CD1c-positive myeloid dendritic cell (primary cell): ENCODE data around the gene TSPAN18.

ENCODE experiments used
- DNase-seq: peaks from one replicate; pipeline ENCODE4 v3.0.0-alpha.2; 2016; ENCODE audit errors: extremely low spot score

Gene TSPAN18

DNA sequence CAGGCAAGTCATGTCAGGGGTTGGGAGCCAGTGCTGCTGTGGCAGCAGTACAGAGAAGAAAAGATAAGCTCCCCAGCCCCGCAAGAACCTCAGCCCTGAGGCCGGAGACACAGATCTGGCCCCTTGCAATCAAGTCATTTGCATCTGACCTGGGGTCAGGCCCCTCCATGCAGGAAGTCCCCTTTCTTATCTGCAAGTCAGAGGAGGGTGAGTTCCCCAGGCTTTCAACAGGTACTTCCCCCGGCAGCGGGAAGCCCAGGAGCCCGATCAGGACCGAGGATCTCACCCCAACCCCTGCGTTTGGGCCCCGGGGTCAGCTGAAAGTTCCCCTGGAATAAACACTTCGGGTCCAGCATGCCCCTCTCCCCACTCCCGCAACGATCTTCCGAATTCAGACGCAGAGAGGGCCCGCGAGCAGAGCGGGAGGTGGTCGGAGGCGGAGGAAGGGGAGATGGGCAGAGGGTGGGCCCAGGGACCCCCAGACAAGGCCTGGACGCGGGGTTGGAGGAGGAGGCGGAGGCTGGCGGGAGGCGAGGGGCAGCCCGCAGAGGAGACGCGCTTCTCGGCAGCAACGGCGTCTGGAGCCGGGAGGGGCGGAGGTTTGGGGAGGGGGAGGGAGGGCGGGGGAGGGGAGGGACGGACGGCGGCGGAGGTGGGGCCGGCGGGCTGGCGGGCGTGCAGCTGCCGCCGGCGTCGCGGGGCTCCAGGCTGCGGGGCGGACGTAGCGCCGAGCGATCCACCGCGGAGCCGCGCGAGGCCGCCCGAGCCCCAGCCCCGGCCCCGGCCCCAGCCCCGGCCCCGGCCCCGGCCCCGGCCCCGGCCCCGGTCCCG is at the start of gene TSPAN18:
TSS of gene TSPAN18 (plus strand) at position 680 of the 831 bp plus-strand sequence. CDS start 179,455 bp downstream, outside the sequence.
- DNase-seq = no peak

DNA sequence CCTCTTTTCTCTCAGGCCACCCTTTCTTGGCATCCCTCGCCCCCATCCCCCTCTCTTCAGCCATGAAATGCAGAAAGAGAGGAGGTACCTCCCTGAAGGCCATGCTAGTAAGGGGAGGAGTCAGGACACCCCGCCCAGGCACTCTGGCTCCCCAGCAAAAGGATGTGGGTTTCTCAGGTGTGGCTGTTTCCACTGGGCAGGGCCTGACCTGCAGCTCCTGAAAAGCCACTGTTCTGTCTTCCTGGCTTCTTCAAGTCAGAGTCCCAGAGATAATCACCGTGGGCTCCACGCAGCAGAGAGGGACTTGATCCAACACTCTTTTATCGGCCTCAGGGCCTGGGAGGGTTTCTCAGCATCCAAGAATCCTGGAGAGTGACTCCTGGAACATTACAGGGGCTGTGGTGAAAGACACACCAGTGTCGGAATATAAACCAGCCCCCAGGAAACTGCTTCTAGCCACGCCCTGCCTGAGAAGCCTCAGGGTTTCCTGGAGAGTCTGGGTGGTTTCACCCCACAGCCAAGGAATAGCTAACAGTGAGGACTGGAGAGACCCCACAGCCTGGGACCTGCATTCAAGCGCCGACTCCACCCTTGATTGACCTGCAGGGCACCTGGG is 45.7 kb upstream of the TSPAN18 start:
- no peak for DNase-seq

- DNase-seq = no peak
These were observed 45.1 kb upstream of the TSPAN18 start for GRCh38 chr11:44681698-44682097.

GRCh38 chr11:44684859-44685281 is 41.9 kb upstream of the TSPAN18 start:
- DNase-seq = no peak

GRCh38 chr11:44687388-44687787 is 39.4 kb upstream of the TSPAN18 start:
- peak; percentile 57 for DNase-seq

- DNase-seq = no peak
These were observed 37.5 kb upstream of the TSPAN18 start for GRCh38 chr11:44689265-44689664.

GRCh38 chr11:44690651-44691050 is 36.1 kb upstream of the TSPAN18 start:
- DNase-seq = no peak

- no peak for DNase-seq
These were observed 34.3 kb upstream of the TSPAN18 start for GRCh38 chr11:44692460-44692859.

GRCh38 chr11:44693654-44694119 is 33.1 kb upstream of the TSPAN18 start:
- no peak for DNase-seq

GRCh38 chr11:44694443-44694842 is 32.3 kb upstream of the TSPAN18 start:
- no peak for DNase-seq

- DNase-seq = no peak
These were observed 31.5 kb upstream of the TSPAN18 start for GRCh38 chr11:44695169-44695833.

DNA sequence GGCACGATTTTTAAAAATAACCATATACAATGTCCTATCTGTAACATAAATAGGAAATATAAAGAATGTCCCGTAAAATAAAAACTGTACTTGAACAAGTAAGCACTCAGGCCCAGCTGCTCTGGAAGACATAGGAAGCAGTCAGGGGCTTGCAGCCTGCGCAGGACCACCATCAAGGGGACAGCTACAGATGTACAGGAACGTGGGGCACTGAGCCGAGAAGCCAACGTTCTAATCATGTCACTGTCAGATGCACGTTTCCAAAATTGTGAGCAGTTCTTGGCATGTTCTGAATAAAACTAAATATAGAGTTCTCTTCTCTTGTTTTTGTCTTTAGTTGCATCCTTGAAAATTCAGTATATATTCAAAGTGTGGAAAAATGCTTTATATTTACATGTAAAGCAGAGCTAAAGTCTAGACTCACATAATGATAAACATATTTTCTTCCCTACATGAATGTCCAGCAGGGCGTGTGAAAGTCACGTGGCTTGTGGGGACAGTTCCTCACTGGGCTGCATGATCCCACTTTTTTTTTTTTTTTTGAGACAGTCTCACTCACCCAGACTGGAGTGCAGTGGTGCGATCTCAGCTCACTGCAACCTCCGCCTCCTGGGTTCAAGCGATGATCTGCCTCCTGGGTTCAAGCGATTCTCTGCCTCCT is 28.4 kb upstream of the TSPAN18 start:
- DNase-seq = no peak

- DNase-seq = no peak
These were observed 27.0 kb upstream of the TSPAN18 start for GRCh38 chr11:44699497-44700408.

GRCh38 chr11:44701276-44701675 is 25.5 kb upstream of the TSPAN18 start:
- DNase-seq = no peak

DNA sequence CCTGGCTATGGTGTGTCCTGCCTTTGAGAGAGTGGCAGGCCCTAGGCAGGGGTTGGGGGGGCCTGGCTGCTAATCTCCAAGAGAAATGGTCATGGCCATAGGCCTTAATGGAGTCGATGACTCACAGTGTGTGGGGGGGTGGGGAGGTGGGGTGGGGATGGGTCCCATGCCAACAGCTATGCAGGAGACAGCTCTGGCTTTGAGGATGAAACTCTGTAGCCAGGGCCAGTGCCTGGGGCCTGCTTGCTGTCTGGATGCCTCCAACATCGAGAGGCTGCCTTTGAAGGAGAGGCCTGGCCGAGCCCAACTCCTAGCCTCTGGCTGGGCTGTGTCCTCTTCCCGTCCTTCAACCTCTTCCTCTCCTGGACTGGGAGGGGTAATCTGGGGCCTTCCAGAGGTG is 23.9 kb upstream of the TSPAN18 start:
- DNase-seq = no peak

- no peak for DNase-seq
These were observed 19.7 kb upstream of the TSPAN18 start for GRCh38 chr11:44707094-44707493.

DNA sequence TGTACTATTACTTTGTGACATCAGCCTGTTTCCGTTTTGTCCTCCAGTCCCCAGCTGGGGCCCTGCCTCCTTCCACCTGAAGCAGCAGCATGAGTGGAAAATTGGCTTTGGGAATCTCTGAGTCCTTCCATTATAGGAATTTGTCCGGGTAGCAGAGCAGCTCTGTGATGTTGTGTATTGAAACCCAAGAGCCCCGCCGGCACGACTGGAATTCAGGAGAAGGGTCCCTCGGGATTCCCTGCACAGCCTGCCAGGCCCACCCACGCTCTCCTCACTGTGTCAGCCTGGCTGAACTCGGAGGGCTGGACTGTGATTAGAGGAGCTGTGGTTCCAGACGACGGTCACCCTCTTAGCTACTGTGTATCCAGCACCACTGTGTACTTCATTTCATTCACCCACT is 18.8 kb upstream of the TSPAN18 start:
- DNase-seq = no peak

- no peak for DNase-seq
These were observed 18.1 kb upstream of the TSPAN18 start for GRCh38 chr11:44708523-44709280.

DNA sequence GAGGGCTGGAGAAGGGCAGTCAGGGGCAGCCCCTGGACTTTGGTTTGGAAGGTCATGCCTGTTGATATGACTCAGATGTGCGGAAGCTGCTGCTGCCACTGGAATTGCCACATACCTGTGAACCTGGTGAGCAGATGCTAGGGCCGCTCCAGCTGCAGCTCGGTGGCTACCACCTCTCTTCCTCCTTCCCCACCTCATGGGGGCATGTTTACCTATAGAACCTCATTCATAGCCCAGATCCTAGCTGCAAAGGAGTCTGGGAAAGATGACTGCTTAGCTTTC is 17.5 kb upstream of the TSPAN18 start:
- no peak for DNase-seq

DNA sequence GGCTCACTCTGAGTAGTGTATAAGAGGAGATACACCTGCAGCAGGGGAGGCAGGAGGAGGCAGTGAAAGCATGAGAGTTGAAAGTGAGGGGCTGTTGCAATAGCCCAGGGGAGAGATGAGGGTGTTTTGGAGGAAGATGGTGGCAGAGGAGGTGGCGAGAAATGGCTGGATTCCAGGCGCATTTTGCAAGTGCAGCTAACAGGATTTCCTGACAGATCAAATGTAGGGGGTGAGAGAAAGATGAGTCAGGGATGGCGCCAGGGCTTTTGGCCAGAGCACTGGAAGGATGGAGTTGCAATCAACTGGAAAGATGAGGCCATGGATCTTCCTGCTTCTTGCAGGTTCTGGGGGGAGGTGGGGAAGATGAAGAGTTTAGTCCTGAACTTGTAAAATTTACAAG is 16.8 kb upstream of the TSPAN18 start:
- no peak for DNase-seq
